NCI-H2081 (cell line): ENCODE results near the gene AP1AR.
A peak's percentile ranks its signal among the peaks of the same experiment; 100 is the strongest.
"Not testable (repeated sequence)": the region's sequence is repeated elsewhere in the genome, so short reads cannot be mapped to it uniquely, and the experiment has no call there.

Source experiments
- DNase-seq, 2 experiments: peaks; one replicate each; lab custom pipeline; 2025; lab: John Stamatoyannopoulos, UW

Gene AP1AR

GRCh38 chr4:112279025-112279881 lies 47.7 kb downstream of the AP1AR start:
- DNase-seq, result no peak

- no peak for DNase-seq
These were observed 48.3 kb downstream of the AP1AR start for GRCh38 chr4:112279882-112280315.

- peak in 1 of 2 experiments; percentile 28 for DNase-seq
These were observed 48.9 kb downstream of the AP1AR start for GRCh38 chr4:112280386-112281056.

- DNase-seq, result not testable (repeated sequence)
These were observed 50.4 kb downstream of the AP1AR start for GRCh38 chr4:112281895-112282398.

GRCh38 chr4:112282860-112283667 lies 51.5 kb downstream of the AP1AR start:
- DNase-seq, result no peak

- DNase-seq, result peak in 1 of 2 experiments; percentile 0
These were observed 52.6 kb downstream of the AP1AR start for GRCh38 chr4:112284166-112284565.

GRCh38 chr4:112284662-112285411 lies 53.2 kb downstream of the AP1AR start:
- peak in 1 of 2 experiments; percentile 17 for DNase-seq

GRCh38 chr4:112287258-112287989 lies 55.8 kb downstream of the AP1AR start:
- DNase-seq, result no peak

- DNase-seq, result no peak
These were observed 56.9 kb downstream of the AP1AR start for GRCh38 chr4:112288455-112288854.

GRCh38 chr4:112289407-112290253 lies 58.0 kb downstream of the AP1AR start:
- no peak for DNase-seq

- no peak for DNase-seq
These were observed 58.8 kb downstream of the AP1AR start for GRCh38 chr4:112290341-112290740.

- no peak for DNase-seq
These were observed 65.6 kb downstream of the AP1AR start, which contains the start of gene ALPK1 for GRCh38 chr4:112296949-112297880. TSS of gene ALPK1 (plus strand) at chr4:112297369.

GRCh38 chr4:112299721-112300120 lies 68.1 kb downstream of the AP1AR start:
- no peak for DNase-seq

GRCh38 chr4:112302320-112303274 lies 71.0 kb downstream of the AP1AR start:
- no peak for DNase-seq

- not testable (repeated sequence) for DNase-seq
These were observed 73.9 kb downstream of the AP1AR start for GRCh38 chr4:112305477-112305876.

- DNase-seq, result not testable (repeated sequence)
These were observed 77.7 kb downstream of the AP1AR start for GRCh38 chr4:112309263-112309791.

- DNase-seq, result no peak
These were observed 79.9 kb downstream of the AP1AR start for GRCh38 chr4:112311516-112311915.
